Epithelial cell of proximal tubule (primary cell): ENCODE results near the gene ATP7B. TPM values are rescaled to one million over a fixed set of nuclear protein-coding genes. Genes with fewer than 3 reads are reported as not detected.
"Not testable (repeated sequence)": the region's sequence is repeated elsewhere in the genome, so short reads cannot be mapped to it uniquely, and the experiment has no call there.

Experiments
- DNase-seq: peaks from one replicate; pipeline ENCODE4 v3.0.0-alpha.2; 2011; ENCODE audit warnings: low read depth
- H3K4me3 ChIP-seq: 2 replicates; pipeline ENCODE4 v1.5.1; 2011; ENCODE audit warnings: low read depth, mild to moderate bottlenecking, low read length
- total RNA-seq: library from RNA; depleted of rRNA; stranded (reverse); fragments of >200 nt; gene quantifications from 2 replicates; pipeline ENCODE4 v1.2.3, GENCODE V29; 2015
- TF ChIP-seq, protein P1 (sequence below): conservative IDR thresholded peaks from 2 replicates; pipeline ENCODE4 v1.5.1; 2012; ENCODE audit warnings: low read depth, mild to moderate bottlenecking, low read length

ATP7B gene
- total RNA-seq, 1 donor from 2014 or later: 3.5 TPM

DNA sequence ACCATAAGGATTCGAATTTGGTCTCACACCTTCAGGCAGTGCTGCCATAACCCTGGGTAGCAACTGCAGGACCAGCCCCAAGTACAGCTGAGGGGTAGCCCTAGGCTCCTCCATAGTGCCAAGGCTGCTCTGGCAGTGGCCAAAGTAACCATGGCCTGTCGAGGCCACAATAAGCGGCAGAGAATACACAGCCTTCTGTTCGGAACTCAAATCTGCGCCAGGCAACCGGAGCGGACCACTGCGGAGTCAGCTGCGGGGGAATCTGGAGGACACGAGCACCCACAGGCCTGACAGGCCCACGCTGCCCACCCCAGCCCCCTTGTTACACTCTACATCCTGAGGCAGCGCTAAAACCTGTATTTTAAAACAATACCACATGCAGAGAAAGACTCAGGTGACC is 100.7 kb downstream of the ATP7B start:
- H3K4me3 ChIP-seq: no peak overlapping the region
- TF ChIP-seq, protein P1, sequence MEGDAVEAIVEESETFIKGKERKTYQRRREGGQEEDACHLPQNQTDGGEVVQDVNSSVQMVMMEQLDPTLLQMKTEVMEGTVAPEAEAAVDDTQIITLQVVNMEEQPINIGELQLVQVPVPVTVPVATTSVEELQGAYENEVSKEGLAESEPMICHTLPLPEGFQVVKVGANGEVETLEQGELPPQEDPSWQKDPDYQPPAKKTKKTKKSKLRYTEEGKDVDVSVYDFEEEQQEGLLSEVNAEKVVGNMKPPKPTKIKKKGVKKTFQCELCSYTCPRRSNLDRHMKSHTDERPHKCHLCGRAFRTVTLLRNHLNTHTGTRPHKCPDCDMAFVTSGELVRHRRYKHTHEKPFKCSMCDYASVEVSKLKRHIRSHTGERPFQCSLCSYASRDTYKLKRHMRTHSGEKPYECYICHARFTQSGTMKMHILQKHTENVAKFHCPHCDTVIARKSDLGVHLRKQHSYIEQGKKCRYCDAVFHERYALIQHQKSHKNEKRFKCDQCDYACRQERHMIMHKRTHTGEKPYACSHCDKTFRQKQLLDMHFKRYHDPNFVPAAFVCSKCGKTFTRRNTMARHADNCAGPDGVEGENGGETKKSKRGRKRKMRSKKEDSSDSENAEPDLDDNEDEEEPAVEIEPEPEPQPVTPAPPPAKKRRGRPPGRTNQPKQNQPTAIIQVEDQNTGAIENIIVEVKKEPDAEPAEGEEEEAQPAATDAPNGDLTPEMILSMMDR: no peak
- no peak for DNase-seq

DNA sequence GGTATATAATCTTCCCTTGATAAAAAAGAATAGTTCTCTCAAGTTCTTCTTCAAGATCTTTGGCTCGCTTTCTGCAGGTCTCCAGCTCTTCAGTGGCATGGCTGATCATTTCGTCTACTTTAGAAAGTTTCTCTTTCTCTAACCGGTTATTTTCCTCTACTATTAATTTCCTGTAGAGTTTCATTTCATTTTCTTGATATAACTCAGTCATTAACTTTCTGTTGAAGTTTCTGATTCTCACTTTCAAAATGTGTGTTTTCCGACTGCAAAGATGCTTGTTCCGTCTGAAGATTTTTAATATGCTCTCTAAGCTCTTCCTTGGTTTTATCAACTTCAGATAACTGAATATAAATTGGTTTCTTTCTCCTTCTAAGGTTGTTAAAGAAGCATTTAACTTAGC is 102.0 kb downstream of the ATP7B start:
- not testable (repeated sequence) for DNase-seq, H3K4me3 ChIP-seq

DNA sequence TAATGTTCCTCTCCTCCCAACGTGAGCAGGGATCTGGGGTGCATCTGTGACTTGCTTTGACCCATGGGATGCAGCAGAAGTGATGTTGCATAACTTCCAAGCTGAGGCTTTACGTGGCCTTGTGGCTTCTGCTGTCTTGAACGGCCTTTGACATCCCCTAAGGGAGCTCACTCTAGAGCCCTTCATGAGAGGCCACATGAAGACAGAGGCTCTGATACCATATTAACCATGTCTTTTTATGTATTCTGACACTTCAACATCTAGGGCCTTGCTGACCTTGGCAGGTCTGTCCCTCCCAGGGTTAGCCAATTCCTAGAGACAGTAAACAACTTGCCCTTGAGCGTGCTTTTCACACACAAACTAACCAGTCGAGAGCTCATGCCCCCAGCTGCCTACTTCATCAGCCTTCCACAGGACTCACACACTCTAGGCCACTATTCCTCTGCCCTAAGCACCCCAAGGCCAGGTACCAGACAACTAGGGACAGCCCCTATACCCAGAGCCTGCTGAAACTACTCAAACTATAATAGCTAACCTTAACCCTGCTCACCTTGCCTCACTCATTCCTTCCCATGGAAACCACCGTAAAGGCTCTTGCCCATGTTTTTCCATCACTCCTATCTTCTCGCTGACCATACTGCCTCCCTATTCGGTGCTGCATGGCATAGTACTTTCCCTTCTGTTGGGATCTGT is 104.1 kb downstream of the ATP7B start:
- DNase-seq: no peak
- TF ChIP-seq, protein P1: no peak
- no peak overlapping the region for H3K4me3 ChIP-seq

DNA sequence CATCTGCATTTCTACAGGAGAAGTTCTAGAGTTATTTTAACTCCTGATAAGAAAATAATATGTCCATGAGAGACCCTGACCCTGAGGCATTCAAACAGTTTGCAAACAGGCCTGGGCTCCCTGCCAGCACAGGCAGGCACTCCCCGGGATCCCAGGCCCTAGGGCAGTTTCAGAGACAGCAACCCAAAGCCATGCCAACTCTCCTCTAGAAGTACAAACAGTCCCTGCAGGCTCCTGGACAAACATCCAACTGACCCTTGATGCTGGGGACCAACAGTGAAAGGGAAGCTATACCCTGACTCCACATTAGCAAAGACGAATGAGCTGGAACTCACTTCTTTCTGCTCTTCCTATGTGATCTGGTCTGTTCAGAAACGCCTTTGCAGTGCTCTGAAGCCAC is 104.7 kb downstream of the ATP7B start:
- no peak for DNase-seq
- TF ChIP-seq, protein P1: no peak
- no peak overlapping the region for H3K4me3 ChIP-seq

DNA sequence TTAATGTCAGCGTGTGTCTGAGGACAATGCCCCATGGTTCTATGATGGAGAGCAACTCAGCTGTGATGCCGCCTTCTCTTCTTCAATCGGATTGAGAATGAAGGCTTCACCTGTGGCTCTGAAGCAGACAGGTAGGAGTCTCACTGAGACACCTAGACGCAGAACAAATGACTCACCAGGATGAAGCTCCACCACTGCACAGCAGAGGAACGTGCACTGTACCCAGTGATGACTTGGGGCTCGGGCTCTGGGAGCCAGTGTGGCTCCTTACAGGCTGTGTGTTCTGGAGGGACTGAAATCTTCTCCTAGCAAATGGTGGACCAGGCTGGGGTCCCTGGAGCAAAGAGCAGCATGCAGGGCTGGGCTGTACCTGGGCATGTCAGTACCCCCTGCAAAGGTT is 105.5 kb downstream of the ATP7B start:
- no peak for DNase-seq
- no peak overlapping the region for H3K4me3 ChIP-seq
- TF ChIP-seq, protein P1: no peak

DNA sequence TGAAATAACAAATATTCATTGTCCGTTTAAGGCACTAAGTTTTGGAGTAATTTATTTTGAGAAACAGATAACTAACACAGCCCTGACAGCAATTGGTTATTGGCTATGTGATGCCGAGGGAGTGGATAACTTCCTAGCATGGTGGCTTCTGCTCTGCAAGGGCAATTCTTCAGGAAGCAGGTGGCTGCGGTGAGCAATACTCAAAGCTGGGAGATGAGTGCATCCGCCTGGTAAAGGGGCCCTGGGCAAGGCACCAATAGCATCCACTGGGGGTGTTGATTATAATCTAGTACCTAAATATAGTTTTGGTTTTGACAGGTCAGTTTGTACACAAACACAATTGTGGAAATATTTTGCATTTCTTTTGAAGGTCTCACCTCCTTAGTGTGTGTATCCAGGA is 108.5 kb downstream of the ATP7B start:
- TF ChIP-seq, protein P1: no peak
- H3K4me3 ChIP-seq: no peak overlapping the region
- DNase-seq: no peak

DNA sequence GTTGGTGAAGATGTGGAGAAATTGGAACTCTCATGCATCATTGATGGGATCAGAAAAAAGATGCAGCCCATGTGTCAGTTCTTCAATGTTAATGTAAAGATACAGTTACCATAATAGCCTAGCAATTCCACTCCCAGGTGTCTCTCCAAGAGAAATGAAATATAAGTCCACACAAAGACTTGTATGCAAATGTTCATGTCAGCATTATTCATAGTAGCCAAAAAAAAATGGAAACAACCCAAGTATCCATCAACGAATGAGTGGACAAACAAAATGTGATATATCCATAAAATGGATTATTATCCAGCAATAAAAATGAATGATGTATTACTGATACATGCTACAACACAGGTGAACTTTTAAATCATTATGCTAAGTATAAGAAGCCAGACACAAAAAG is 110.8 kb downstream of the ATP7B start:
- DNase-seq: no peak

More for the DNA sequence above, 110.8 kb downstream of the ATP7B start:
- H3K4me3 ChIP-seq: no peak overlapping the region
- TF ChIP-seq, protein P1: no peak
